Measurements from ENCODE around the gene HMCN2.

Gene HMCN2

GRCh38 chr9:130301483-130302286 lies 36.1 kb downstream of the HMCN2 start:
- Histone ChIP-seq H3K4me3 (ENCODE audit: low read depth, low read length) (no peak overlapping the region), H3K4me2 (ENCODE audit: low read length) (no peak overlapping the region), H3K4me1 (no peaks in the 10 kb centered on the region), H3K36me3 (ENCODE audit: control insufficient read depth, insufficient read depth, low read length) (no peaks in the 10 kb centered on the region), H3K9me3 (ENCODE audit: control insufficient read depth, low read length) (no peaks in the 10 kb centered on the region), H3K79me2 (no peaks in the 10 kb centered on the region), H3K9ac (no peak overlapping the region), H3K27me3 (ENCODE audit: control insufficient read depth, insufficient read depth, low read length) (no peaks in the 10 kb centered on the region), H3K27ac (no peak overlapping the region), H2AFZ (no peak overlapping the region)
- no peak for TF ChIP-seq CTCF (IDR thresholded peaks at IDR 0.05)

- Histone ChIP-seq H3K27ac (no peak overlapping the region), H3K4me1 (no peaks in the 10 kb centered on the region), H2AFZ (no peak overlapping the region), H3K9me3 (ENCODE audit: control insufficient read depth, low read length) (no peaks in the 10 kb centered on the region), H3K36me3 (ENCODE audit: control insufficient read depth, insufficient read depth, low read length) (no peaks in the 10 kb centered on the region), H3K27me3 (ENCODE audit: control insufficient read depth, insufficient read depth, low read length) (no peaks in the 10 kb centered on the region), H3K9ac (no peak overlapping the region), H3K4me3 (ENCODE audit: low read depth, low read length) (no peak overlapping the region), H3K4me2 (ENCODE audit: low read length) (no peak overlapping the region), H3K79me2 (no peaks in the 10 kb centered on the region)
- no peak for TF ChIP-seq CTCF (IDR thresholded peaks at IDR 0.05)
These were observed 37.4 kb downstream of the HMCN2 start for GRCh38 chr9:130302785-130303612.

GRCh38 chr9:130303613-130304055 lies 38.1 kb downstream of the HMCN2 start:
- no peaks in the 10 kb centered on the region for H3K9me3 ChIP-seq (ENCODE audit: control insufficient read depth, low read length)
- no peaks in the 10 kb centered on the region for H3K27me3 ChIP-seq (ENCODE audit: control insufficient read depth, insufficient read depth, low read length)
- H3K36me3 ChIP-seq (ENCODE audit: control insufficient read depth, insufficient read depth, low read length) = no peaks in the 10 kb centered on the region
- H3K27ac ChIP-seq = no peak overlapping the region
- H3K4me2 ChIP-seq (ENCODE audit: low read length) = no peak overlapping the region
- no peaks in the 10 kb centered on the region for H3K79me2 ChIP-seq
- H3K9ac ChIP-seq = no peak overlapping the region
- H3K4me3 ChIP-seq (ENCODE audit: low read depth, low read length) = no peak overlapping the region
- H3K4me1 ChIP-seq = no peaks in the 10 kb centered on the region
- no peak overlapping the region for H2AFZ ChIP-seq
- TF ChIP-seq CTCF (IDR thresholded peaks at IDR 0.05) = no peak

- Histone ChIP-seq H2AFZ (no peak overlapping the region), H3K27me3 (ENCODE audit: control insufficient read depth, insufficient read depth, low read length) (no peaks in the 10 kb centered on the region), H3K9me3 (ENCODE audit: control insufficient read depth, low read length) (no peaks in the 10 kb centered on the region), H3K4me2 (ENCODE audit: low read length) (no peak overlapping the region), H3K9ac (no peak overlapping the region), H3K79me2 (no peaks in the 10 kb centered on the region), H3K36me3 (ENCODE audit: control insufficient read depth, insufficient read depth, low read length) (no peaks in the 10 kb centered on the region), H3K27ac (no peak overlapping the region), H3K4me1 (no peaks in the 10 kb centered on the region), H3K4me3 (ENCODE audit: low read depth, low read length) (no peak overlapping the region)
- TF ChIP-seq CTCF (IDR thresholded peaks at IDR 0.05) = no peak
These were observed 38.6 kb downstream of the HMCN2 start for GRCh38 chr9:130304116-130304515.

All from parathyroid adenoma (tissue), 2 donors.